A673 (cell line): Measurements from ENCODE around the gene PTGDS. TPM values are rescaled to one million over a fixed set of nuclear protein-coding genes. Genes with fewer than 3 reads are reported as not detected.

ENCODE experiments used
- BruUV-seq: library from RNA; stranded (reverse); fragments of 400-500 nt; replicated peaks from 2 replicates; lab custom pipeline; 2021; lab: Mats Ljungman, UMichigan
- CTCF ChIA-PET: fragments of 300-600 bp; sonication (Branson Sonifier 250); formaldehyde crosslinking; loops from one replicate; lab custom pipeline; 2022; ENCODE audit warnings: antibody characterized with exemption; lab: Charles Lee
- POLR2A ChIA-PET: fragments of 300-600 bp; sonication (Branson Sonifier 250); formaldehyde crosslinking; loops from one replicate; lab custom pipeline; 2022; ENCODE audit warnings: antibody characterized with exemption; ENCODE audit not compliant: low non-redundant PET; lab: Charles Lee
- DNase-seq: peaks from one replicate; pipeline ENCODE4 v3.0.0-alpha.2; 2015; ENCODE audit warnings: low spot score
- H3K27ac ChIP-seq: fragments of 200-600 bp; sonication (generic); 2 replicates; pipeline ENCODE4 v1.5.1; 2016; ENCODE audit warnings: mixed run types, low read depth, mild to moderate bottlenecking, mixed read lengths, antibody characterized with exemption, low read length; ENCODE audit not compliant: poor library complexity, severe bottlenecking
- H3K27me3 ChIP-seq: fragments of 200-600 bp; sonication (generic); replicated peaks from 2 replicates; pipeline ENCODE4 v1.6.1; 2017; ENCODE audit warnings: mixed run types, low read depth, mild to moderate bottlenecking, mixed read lengths, antibody characterized with exemption, low read length; ENCODE audit not compliant: insufficient read depth, poor library complexity
- H3K36me3 ChIP-seq: fragments of 200-600 bp; sonication (generic); 2 replicates; pipeline ENCODE4 v1.6.1; 2016; ENCODE audit warnings: mixed run types, mild to moderate bottlenecking, mixed read lengths, antibody characterized with exemption, low read length; ENCODE audit not compliant: insufficient read depth, poor library complexity, severe bottlenecking
- H3K4me1 ChIP-seq: fragments of 200-600 bp; sonication (generic); 2 replicates; pipeline ENCODE4 v1.6.1; 2017; ENCODE audit warnings: mixed run types, mild to moderate bottlenecking, mixed read lengths, antibody characterized with exemption, low read length; ENCODE audit not compliant: insufficient read depth, poor library complexity, severe bottlenecking
- H3K4me3 ChIP-seq: fragments of 200-600 bp; sonication (generic); 2 replicates; pipeline ENCODE4 v1.5.1; 2016; ENCODE audit warnings: low read depth, mixed run types, mild to moderate bottlenecking, mixed read lengths, low read length; ENCODE audit not compliant: poor library complexity, severe bottlenecking
- H3K9me3 ChIP-seq: fragments of 200-600 bp; sonication (generic); 2 replicates; pipeline ENCODE4 v1.6.1; 2016; ENCODE audit warnings: mixed run types, low read depth, mild to moderate bottlenecking, mixed read lengths, antibody characterized with exemption, low read length; ENCODE audit not compliant: poor library complexity, severe bottlenecking
- EZH2 ChIP-seq: fragments of 200-600 bp; sonication (generic); IDR thresholded peaks from 2 replicates; pipeline ENCODE4 v1.6.1; 2017; ENCODE audit warnings: borderline replicate concordance, low read depth, mild to moderate bottlenecking, mixed read lengths, antibody characterized with exemption, low read length; ENCODE audit not compliant: poor library complexity, severe bottlenecking
- intact Hi-C: fragments of 100-400 bp; cut with micrococcal nuclease; formaldehyde crosslinking; loops from one replicate; pipeline ENCODE4 v1.10.0; 2022; ENCODE audit not compliant: unreplicated experiment
- total RNA-seq: library from RNA; stranded (reverse); gene quantifications from 2 replicates; pipeline ENCODE4 v1.2.3, GENCODE V29; 2021
- TF ChIP-seq, protein P1 (sequence below): fragments of 300-800, 200-600 bp; sonication (generic); conservative IDR thresholded peaks from 2 replicates; pipeline ENCODE4 v1.5.1; 2017; ENCODE audit warnings: low read depth, mild to moderate bottlenecking, antibody characterized with exemption, low read length, moderate library complexity, mixed read lengths

The PTGDS gene
- total RNA-seq, 1 experiment from 2014 or later: not detected

DNA sequence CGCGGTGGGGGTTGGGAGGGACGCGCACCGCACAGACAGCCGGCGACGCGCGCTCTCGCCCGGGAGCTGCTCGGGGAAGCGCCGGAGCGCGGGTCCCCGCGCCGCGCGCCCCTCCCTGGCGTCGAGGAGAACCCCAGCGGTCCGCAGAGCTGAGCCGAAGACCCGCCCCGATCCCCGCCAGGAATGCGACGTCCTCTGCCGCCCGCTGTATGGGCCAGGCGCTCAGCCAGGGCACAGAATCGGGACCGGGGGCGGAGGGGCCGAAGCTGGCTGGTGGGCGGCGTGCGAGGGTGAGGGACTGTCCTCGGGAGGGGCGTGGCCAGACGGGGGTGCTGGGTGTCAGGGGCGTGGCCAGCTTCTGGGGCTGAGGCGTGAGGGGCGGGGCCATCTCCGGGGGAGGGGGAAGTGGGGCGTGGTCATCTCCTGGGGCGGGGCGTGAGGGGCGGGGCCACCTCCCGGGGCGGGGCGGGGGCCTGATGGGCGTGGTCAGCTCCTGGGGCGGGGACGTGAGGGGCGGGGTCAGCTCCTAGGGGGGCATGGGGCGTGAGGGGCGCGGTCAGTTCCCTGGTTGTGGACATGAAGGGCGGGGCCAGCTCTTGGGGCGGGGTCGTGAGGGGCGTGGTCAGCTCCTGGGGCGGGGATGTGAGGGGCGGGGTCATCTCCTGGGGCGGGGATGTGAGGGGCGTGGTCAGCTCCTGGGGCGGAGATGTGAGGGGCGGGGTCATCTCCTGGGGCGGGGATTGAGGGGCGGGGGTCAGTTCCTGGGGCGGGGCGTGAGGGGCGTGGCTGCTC lies 965 bp downstream of the PTGDS start:
- no TSS peak for BruUV-seq
- ChIA-PET POLR2A (no interaction called here), CTCF (interaction anchor here (0.5 to 0.7 kb wide), 9 partner anchors 13 to 711 kb away, joined by 3 to 9 read pairs (median 6); partner anchors contain the start of gene NPDC1)
- intact Hi-C loops: no loop called here
- Histone ChIP-seq H3K27me3 (no peaks in the 10 kb centered on the region), H3K4me1 (no peaks in the 10 kb centered on the region), H3K4me3 (peak overlapping the region; percentile 50), H3K27ac (no peak overlapping the region), H3K9me3 (no peaks in the 10 kb centered on the region), H3K36me3 (no peaks in the 10 kb centered on the region)
- peak; percentile 79 for DNase-seq
- TF ChIP-seq, protein P1, sequence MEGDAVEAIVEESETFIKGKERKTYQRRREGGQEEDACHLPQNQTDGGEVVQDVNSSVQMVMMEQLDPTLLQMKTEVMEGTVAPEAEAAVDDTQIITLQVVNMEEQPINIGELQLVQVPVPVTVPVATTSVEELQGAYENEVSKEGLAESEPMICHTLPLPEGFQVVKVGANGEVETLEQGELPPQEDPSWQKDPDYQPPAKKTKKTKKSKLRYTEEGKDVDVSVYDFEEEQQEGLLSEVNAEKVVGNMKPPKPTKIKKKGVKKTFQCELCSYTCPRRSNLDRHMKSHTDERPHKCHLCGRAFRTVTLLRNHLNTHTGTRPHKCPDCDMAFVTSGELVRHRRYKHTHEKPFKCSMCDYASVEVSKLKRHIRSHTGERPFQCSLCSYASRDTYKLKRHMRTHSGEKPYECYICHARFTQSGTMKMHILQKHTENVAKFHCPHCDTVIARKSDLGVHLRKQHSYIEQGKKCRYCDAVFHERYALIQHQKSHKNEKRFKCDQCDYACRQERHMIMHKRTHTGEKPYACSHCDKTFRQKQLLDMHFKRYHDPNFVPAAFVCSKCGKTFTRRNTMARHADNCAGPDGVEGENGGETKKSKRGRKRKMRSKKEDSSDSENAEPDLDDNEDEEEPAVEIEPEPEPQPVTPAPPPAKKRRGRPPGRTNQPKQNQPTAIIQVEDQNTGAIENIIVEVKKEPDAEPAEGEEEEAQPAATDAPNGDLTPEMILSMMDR: no peak
- no peak for TF ChIP-seq EZH2

DNA sequence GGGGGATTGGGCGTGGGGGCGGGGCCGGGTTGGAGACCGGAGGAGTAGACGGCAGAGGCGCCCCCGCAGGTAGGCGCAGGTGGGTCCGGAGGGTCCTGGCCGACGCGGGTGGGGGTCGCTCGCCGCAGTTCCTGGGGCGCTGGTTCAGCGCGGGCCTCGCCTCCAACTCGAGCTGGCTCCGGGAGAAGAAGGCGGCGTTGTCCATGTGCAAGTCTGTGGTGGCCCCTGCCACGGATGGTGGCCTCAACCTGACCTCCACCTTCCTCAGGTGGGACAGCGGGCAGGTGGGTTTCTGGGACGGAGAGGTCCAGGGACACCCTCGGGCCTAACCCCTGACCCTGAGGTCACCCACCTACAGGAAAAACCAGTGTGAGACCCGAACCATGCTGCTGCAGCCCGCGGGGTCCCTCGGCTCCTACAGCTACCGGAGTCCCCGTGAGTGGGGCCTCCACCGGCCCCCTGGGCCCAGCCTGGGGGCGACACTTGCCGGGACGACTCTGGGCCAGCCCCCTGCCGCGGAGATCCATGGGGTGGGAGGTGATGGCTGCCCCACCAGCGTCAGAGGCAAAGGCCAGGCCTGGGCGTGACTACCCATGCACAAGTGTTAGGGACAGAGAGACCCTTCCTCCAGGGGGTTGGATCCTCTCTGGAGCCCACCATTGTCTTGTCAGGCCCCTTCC lies 1.7 kb downstream of the PTGDS start:
- CTCF ChIA-PET: interaction anchor here (0.5 to 0.7 kb wide), 5 partner anchors 28 to 712 kb away, joined by 3 to 9 read pairs (median 6); no protein-coding TSS in a partner anchor

DNA sequence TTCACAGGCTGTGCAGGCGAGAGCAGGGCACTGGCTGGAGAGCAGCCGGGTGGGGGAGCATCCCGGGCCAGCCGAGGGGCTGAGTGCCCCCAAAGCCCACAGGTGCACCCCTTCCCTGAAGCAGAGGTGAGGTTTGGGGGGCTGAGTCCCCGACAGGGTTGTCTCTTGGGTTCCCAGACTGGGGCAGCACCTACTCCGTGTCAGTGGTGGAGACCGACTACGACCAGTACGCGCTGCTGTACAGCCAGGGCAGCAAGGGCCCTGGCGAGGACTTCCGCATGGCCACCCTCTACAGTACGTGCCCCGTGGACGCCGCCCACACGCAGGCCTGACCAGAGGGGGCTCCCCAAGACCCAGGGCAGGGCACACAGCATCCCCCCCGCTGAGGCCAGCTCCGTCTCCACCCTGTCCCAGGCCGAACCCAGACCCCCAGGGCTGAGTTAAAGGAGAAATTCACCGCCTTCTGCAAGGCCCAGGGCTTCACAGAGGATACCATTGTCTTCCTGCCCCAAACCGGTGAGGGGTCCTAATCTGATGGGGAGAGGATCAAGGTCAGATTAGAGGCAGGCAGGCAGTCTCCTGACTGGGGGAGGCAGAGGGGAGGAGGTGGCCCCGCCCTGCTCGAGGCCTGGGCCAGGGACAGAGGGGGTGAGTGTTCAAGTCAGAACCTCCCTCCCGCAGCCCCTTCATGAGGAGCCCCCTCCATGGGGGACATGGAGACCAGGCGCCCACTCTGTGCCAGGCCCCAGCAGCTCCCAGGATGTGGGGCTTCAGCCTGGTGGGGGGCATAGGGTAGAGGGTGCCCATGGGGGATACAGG lies 2.7 kb downstream of the PTGDS start:
- CTCF ChIA-PET: no interaction called here
- no TSS peak for BruUV-seq
- POLR2A ChIA-PET: no interaction called here
- DNase-seq: no peak
- H3K4me1 ChIP-seq: no peaks in the 10 kb centered on the region
- H3K27me3 ChIP-seq: no peaks in the 10 kb centered on the region
- no peaks in the 10 kb centered on the region for H3K36me3 ChIP-seq
- no peak overlapping the region for H3K27ac ChIP-seq
- TF ChIP-seq, protein P1: no peak
- no peak for TF ChIP-seq EZH2
- H3K9me3 ChIP-seq: no peaks in the 10 kb centered on the region
- H3K4me3 ChIP-seq: no peak overlapping the region
- intact Hi-C loops: no loop called here

More for the DNA sequence above, 1.7 kb downstream of the PTGDS start:
- Histone ChIP-seq H3K27ac (no peak overlapping the region), H3K27me3 (no peaks in the 10 kb centered on the region), H3K36me3 (no peaks in the 10 kb centered on the region), H3K9me3 (no peaks in the 10 kb centered on the region), H3K4me1 (no peaks in the 10 kb centered on the region), H3K4me3 (no peak overlapping the region)
- BruUV-seq: no TSS peak
- POLR2A ChIA-PET: no interaction called here
- TF ChIP-seq, protein P1: no peak
- no peak for TF ChIP-seq EZH2
- no peak for DNase-seq
- intact Hi-C loops: no loop called here
